Ovary (tissue), 3 donors: ENCODE data around the gene MEF2B.

Experiments used
- CTCF ChIP-seq, 3 donors: fragments of 450-650 bp in 2 of 3; fragments of 200-600 bp in 1 of 3; IDR thresholded peaks; one replicate each; pipeline versions ENCODE4 v1.5.1 to v1.8.0; 2016 to 2022; ENCODE audit warnings: antibody characterized with exemption in 3 of 3, mild to moderate bottlenecking in 1 of 3
- POLR2A ChIP-seq: fragments of 450-650 bp; IDR thresholded peaks from one replicate; pipeline ENCODE4 v1.6.1; 2017; ENCODE audit warnings: antibody characterized with exemption, mild to moderate bottlenecking, moderate library complexity
- donor health status: DM: no; HTN: no; CAD: no.

- TF ChIP-seq POLR2A, result no peak
- TF ChIP-seq CTCF (IDR thresholded peaks at IDR 0.05), result no peak
Measured at GRCh38 chr19:19206938-19207337, 36.9 kb upstream of the MEF2B start.
